GM19463 (cell line): Measurements from ENCODE around the gene SAMM50.

Source experiments
- ATAC-seq: cut with Tn5 transposase; IDR thresholded peaks from one replicate; pipeline ENCODE4 v1.9.1; 2021; ENCODE audit warnings: mild to moderate bottlenecking, moderate library complexity; ENCODE audit not compliant: unreplicated experiment

The SAMM50 gene

DNA sequence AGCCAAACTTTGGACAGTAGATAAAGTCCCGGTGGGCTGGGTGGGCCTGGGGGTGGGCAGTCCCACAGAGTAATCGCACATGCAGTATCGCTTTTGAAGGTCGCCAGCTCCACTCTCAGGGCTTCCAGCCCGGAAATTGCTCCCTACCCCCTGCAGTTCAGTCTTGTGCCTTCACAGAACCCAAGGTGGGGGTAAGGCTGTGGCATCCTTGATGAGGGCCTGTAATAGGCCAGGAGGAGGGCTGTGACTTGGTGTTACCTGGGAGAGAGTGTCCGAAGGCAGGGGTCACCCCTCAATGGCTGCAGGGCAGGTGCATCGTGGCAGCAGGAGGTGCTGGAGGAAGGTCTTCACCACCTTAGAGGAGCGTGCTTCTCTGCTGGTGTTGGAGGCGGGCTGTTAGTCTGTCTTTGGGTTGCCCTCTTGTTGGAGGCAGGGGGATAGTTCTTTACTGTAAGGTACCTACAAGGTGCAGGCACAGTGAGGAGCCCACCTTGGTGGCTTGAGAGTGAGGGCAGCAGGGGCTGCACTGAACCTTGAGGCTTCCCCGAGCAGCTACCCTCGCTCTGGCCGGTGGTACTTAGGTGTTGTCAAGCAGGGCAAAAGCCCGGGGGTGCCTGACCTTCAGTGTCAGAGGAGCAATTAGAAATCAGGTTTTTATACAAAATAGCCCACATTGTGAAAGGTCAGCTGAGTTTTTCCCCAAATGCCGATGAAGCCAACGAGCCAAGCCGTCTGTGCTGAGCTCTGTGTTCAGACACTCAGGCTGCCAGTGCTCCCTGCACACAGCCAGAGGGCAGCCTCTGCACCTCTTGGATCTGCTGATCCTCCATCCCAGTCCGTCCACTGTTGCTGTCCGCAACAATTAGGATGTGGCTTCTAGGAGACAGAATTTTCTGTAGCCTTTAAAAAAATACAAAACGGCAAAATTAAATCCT lies 21.9 kb downstream of the SAMM50 start:
- ATAC-seq = no peak

DNA sequence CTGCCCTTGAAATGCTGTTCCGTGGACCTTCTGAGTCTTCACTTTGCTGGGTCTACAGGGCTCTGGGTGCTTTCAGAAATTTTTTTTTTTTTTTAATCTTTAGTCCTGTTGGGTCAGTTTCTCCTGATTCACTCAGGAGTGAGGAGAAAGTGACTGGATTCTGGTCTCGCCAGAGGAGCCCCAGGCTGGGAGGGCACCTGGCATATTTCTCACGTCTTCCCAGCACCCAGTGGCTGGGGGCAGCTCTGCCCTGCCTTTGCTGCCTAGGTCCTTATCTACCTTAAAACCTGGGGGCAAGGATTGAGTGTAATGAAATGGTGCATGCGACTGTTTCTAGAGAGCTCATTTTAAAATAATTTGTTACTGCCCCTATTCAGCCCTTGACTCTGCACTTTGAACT lies 23.3 kb downstream of the SAMM50 start:
- ATAC-seq = no peak

DNA sequence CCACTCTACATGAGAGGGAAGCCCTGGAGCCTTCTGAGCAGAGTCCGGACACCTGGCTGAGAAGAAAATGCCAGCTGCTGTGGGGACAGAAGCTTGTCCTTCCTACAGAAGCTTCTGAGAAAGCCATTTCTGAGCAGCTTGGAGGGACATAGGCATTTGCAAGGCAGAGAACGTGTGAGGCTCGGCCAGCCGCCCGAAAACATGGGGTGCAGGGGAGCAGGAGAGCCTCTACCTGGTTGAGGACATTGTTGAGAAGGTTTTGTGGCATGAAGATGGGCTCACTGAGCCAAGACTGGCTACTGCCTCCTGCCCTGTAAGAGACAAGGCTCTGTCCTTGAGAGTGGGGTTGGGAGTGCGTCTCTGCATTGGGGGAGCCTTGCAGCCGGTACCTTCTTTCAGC lies 25.3 kb downstream of the SAMM50 start:
- no peak for ATAC-seq

DNA sequence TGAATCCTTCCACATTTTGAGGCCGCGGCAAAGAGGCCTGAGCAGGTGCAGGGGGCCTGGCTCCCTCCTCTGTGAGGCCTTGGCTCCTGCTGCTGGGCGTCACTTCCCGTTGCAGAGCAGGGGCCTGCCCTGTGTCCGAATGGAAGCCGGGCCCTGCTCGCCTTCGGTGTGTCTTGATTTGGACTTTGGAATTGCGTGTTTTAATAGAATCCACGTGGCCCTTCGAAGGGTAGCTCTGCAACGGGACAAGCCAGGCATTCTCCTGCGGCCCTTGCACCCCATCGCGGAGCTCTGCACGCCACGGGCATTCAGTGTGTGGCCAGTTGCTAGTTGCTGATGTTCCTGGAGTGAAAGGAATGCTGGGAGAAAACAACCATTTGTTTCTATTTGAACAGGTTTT lies 25.8 kb downstream of the SAMM50 start:
- no peak for ATAC-seq

DNA sequence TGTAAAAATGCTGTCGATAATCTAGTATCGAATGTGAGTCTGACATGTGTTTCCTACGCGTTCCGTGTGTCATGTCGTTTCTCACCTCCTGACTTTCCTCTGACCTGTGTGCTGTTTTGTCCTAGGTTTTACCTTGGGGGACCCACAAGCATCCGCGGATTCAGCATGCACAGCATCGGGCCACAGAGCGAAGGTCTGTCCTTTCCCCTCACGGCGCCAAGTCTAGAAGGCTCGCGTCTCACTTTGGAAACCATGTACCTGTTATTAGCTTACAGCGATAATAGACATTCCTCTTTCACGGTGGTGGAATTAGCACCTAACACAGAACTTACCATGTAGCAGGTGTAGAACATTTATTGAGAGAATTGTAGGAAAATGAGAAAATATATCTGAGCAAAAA lies 28.6 kb downstream of the SAMM50 start:
- no peak for ATAC-seq

DNA sequence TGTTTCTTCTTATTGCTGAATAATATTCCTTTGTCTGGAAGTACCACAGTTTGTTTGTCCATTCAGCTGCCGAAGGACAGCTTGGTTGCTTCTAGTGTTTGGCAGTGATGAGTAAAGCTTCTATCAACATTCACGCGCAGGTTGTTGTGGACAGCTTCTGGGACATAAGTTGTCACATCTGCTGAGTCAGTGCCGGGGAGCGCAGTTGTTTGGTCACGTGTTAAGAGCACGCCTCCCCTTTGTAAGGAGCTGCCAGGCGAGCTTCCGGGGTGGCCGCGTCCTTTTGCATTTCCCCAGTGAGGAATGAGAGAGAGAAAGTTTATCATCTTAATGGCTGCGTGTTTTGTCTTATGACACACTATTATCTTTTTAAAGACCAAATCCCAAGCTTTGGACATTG lies 30.3 kb downstream of the SAMM50 start:
- no peak for ATAC-seq

DNA sequence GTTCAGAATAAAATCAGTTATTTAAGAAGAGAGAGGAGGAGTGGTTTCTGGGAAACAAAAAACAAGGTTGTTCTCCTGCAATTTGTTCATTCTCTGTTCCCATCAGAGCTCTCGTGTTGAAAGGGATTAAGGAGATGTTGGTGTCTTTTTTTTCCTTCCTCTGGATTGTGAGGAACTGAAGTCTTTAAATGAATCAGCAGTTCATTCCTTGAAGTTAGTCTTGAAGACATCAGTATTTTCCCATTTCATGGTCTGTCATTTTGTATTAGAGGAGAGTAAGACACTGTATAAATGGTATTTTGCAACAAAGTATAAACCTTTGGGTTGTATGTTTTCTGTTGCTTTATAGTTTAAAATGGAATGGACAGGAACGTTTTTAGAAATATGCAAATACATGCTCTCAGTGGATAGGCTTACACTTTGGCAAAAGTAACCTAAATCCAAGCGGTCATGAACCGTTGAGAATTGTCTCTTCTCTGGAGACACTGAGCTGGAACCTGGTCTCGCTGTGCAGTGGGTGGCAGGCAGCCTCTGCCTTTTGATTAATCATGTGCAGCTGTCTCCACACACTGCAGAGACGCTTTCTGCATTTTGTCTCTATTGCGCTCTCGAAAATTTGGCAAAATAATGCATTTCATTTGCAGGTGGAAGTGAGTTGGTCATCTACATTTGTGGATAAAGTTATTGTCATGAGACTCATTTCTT lies 33.0 kb downstream of the SAMM50 start:
- no peak for ATAC-seq

DNA sequence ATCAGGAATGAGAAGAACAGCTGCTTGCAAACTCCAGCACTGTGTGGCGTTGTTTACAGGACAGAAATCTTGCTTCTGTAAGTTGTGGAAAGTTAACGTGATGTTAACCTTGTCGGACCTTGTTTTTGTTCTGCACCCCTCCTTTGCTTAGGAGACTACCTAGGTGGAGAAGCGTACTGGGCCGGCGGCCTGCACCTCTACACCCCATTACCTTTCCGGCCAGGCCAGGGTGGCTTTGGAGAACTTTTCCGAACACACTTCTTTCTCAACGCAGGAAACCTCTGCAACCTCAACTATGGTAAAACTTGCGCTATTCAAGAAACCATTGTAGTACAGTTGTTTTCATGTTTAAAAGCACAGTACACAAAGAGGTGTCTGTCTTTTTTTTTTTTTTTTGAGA lies 33.7 kb downstream of the SAMM50 start:
- no peak for ATAC-seq

DNA sequence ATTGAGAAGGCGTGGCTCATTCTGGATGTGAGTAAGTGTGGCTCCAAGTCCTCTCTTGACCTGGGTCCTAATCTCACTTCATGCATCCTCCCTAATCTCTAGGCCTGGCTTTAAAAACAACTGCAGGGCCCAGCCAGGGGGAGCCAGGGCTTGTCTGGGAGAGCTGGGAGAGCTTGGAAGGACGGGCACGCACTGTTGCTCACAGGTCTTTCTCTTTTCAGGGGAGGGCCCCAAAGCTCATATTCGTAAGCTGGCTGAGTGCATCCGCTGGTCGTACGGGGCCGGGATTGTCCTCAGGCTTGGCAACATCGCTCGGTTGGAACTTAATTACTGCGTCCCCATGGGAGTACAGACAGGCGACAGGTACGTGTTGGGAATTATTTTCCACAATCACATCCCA lies 34.8 kb downstream of the SAMM50 start:
- ATAC-seq = no peak

DNA sequence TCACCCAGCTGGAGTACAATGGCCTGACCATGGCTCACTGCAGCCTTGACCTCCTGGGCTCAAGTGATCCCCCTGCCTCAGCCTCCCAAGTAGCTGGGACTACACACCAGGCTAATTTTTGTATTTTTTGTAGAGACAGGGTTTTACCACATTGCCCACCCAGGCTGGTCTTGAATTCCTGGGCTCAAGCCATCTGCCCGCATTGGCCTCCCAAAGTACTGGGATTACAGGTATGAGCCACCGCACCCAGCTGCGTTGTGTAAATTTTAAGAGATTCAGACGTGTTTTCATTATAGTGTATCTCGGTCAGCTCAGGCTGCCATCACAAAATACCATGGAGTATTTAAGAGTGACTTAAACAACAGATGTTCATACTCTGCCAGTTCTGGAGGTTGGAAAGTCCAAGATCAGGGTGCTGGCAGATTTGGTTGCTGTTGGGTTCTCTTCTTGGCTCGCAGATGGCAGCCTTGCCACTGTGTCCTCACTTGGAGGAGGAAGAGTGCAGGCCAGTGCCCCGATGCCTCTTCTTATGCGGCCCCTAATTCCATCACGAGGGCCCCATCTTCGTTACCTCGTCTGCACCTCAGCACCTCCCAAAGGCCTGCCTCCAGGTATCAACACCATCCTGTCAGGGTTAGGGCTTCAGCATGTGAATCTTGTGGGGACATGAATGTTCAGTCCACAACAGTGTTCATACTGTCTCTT lies 36.2 kb downstream of the SAMM50 start:
- ATAC-seq = no peak

DNA sequence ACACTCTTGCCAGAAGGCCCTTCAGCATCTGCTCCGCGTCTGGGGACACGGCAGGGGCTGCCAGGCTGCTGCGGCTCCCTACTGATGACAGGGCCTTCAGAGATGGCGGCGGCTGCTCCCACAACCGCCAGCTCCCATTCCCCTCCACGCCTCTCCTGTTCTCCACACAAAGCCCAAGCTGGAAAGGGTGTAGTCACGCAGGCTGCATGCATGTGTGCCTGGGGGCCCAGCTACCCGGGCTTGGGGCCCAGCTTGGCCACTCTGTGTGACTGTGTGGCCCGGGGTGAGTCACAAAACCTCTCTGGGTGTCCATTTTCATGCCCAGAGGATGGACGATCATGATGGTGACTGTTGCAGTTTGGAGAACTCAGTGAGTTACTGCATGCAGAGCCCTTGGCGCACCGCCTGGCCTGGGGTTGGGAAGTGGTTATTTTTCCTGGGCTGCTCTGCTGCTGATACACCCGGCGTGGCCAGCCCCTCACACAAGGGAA lies 37.1 kb downstream of the SAMM50 start:
- no peak for ATAC-seq

DNA sequence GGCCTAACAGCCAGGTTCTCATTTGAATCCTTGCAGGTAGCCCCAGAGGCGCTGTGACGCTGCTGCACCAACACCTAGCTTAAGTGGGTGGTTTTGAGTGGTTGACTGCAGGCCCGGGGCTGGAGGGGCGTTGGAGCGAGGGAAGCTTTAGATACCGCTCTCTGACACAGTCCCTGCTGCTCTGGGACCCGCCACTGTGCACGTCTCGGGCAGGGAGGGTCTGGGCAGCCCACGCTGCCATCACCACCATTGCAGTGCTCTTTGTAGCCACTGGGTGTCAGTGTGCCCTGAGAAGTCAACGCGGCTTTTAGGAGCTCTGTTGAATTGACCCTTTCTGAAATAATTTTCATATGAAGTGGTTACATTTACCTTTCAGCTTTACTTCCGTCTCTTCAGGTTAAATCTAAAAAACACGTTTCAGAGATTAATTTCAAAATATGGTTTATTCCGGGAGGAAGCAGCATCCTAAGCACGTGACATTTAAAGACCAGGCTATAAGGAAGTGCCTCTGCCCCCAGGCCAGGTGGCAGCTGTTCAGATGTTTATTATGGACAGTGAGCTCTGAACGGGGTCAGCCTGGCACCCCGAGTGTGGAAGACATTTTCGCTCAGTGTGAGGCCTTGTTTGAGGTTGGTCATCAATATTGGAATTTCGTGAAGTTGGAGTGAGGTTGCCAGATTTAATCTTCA lies 38.0 kb downstream of the SAMM50 start:
- ATAC-seq = no peak

DNA sequence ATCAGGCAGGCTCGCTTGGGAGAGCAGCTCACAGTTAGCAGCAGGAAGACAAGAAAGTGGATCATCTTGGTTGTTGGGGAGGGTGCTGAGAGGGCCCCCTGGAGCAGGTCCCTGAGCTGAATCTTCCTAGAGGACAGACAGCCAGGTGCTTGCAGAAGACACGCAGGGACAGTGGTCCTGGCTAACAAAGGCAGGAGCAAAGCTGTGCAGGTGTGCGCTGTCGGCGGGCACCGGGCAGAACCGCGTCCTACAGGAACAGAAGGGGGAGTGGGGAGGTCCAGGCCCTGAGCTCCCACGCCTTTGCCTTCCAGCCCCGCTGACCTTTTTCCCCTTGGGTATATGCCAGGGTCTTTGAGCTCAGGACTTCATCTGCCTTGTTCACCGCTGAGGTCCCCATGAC lies 38.8 kb downstream of the SAMM50 start:
- no peak for ATAC-seq

DNA sequence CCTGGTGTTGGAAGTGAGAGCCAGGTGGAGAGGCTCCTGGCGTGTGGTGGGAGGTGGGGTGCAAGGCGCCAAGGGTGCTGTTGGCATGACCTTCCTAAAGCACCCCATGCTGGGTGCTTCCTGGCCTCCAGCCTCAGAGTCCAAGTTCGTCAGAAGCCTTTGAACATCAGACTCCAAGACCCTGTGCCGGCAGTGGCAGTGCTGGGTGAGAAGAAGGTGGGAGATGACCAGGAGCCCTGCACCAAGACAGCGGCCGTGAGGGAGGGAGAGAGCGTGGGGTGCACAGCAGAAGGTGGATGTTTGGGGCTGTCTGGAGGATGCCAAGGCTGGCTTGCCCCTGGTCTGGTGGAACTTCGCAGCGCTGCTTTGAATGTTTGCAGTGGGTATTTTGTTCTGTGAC lies 39.2 kb downstream of the SAMM50 start:
- no peak for ATAC-seq

DNA sequence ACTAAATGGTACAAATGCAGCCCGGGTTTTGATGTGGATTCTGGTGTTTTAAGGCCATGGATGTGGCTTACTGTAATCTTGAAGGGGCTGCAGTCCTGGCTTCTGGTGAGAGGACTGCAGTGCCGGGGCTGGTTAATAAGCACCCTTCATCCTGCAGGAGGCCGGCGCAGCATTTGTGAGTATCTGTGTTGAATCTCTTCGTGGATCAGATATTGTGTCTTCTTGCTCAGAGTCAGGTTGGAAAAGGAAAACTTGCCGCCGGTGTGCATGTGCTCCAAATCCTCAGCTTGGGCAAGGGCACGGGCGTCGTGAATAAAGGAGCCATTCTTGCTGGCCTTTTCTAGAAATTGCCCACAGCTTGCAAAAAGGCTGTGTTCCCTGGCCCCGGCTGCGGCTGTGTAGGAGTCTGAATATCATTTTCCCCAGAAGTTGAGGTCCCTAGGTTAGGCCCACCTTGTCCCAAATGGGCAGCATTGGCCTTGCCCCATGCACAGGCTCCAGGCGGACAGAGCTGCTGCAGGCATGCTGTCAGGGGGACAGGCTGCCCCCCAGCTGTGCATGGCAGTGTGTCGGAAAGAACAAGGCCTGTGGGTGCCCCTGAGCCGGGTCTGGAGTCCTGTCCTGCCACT lies 39.9 kb downstream of the SAMM50 start:
- ATAC-seq = no peak

DNA sequence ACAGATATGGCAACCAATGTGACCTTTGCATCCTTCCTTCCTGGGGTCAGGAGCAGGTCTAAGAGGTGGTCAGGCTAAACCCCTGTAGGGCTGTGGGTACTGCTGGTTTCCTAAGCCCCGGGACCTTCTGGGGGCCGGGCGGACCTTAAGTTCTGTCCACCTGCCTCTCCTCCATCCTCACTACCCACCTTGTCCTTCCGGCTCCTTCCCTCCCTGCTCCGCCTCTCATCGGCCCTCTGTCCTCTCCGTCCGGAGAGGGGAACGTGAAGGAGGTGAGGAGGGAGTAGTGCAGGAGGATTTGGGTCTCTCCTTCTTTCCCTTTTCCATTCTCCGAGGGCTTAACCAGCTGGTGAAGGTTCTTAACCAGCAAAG lies 40.5 kb downstream of the SAMM50 start:
- no peak for ATAC-seq

DNA sequence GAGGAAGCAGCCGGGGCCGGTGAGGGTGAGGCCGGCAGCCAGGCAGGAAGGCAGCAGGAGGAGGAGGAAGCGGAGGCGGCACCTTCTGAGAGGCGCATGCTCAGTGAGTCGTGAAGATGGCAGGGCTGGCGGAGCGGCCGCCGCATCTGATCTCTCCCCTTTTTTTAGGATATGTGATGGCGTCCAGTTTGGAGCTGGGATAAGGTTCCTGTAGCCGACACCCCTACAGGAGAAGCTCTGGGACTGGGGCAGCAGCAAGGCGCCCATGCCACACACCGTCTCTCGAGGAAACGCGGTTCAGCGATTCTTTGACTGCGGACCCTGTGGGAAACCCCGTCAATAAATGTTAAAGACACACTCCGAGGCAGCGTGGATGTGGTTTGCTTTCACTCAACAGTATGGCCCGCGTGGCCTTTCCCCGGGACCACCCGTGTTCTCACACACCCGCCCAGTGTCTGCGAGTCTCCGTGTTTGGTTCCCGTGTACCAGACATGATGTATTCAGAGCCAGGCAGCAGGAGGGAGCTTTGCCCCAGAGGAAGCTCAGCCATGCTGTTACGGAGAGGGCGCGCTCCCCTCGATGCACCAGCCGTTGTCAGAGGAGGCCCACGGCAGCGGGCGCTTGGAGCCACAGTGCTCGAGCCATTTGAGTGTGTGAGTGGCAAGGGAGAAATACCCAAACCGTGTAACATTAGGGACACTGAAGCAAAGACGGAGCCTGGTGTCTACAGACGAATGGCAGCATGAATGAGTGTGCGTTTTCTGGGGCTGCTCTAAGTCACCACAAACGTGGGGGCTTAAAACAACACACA lies 41.1 kb downstream of the SAMM50 start:
- ATAC-seq = peak; percentile 53

DNA sequence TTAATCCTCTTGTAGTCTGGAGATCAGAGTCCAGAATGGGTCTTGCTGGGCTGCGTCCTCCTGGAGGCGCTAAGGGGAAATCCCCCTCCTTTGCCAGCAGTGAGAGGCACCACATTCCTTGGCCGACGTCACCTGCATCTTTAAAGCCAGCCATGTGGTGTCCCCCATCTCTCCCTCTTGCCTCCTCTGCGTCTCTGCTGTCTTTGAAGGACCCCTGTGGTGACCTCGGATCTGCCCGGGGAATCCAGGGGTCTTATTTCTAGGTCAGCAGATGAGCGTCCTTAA lies 41.7 kb downstream of the SAMM50 start:
- ATAC-seq = no peak

DNA sequence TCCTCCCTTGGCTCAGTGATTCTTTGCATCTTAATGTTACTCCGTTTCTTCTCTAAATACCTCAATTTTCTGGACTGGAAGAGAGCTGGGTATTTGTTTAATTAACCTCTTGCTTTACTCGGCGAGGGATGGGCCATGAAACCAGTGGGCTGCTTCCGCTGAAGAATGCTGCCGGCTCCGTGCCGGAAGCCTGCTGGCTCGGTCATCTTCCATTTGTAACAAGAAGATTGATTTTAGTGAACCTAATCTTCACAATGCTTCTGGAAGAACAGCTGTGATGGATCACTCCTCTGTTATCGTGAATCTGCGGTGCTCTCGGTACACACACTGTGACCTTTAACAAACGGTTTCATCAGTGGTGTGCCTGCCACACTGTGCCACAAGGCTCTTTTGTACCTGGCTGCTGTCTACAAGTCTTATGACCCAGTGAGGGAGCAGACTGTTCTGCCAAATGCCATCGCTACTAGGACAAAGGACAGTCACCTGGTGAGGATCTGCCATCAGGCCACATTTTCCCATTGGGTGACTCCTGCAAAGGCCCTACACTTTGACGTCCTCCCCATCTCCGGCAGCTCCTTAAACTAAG lies 43.5 kb downstream of the SAMM50 start:
- no peak for ATAC-seq

DNA sequence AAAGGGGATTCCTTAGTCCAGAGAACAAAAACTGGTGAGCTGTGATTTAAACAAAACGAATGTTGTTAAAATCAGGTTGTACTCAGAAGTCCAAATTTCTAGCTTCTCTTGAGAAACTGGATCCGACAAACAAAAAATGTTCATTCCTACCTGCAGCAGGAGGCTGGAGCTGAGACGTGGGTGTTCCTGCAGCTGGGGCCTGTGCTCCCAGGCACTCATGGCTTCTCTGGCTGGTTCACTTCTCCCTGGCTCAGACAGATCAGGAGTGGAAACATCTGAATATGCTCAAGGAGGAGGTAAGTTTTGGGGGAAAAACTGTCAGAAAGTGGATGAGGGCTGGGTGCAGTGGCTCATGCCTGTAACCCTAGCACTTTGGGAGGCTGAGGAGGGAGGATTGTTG lies 44.1 kb downstream of the SAMM50 start:
- ATAC-seq = no peak
